HG02943 (cell line): ENCODE measurements around the gene ADM2.

Experiments
- ATAC-seq: cut with Tn5 transposase; IDR thresholded peaks from one replicate; pipeline ENCODE4 v1.9.1; 2021; ENCODE audit warnings: mild to moderate bottlenecking, low read depth, moderate library complexity; ENCODE audit not compliant: unreplicated experiment

Gene ADM2

GRCh38 chr22:50522806-50523438, 41.6 kb downstream of the ADM2 start:
- no peak for ATAC-seq

GRCh38 chr22:50523458-50523805, 42.1 kb downstream of the ADM2 start:
- ATAC-seq: no peak

GRCh38 chr22:50523806-50524675, 42.7 kb downstream of the ADM2 start:
- ATAC-seq: no peak

- ATAC-seq: no peak
Measured at GRCh38 chr22:50524676-50525103, 43.3 kb downstream of the ADM2 start.

- ATAC-seq: peak; percentile 34
Measured at GRCh38 chr22:50525104-50525857, 43.9 kb downstream of the ADM2 start, which contains the start of gene SCO2. Gene SCO2, minus strand, starts transcription at chr22:50525598. Its CDS starts 1,187 bp downstream, at chr22:50524411.

GRCh38 chr22:50525858-50526107, 44.4 kb downstream of the ADM2 start:
- ATAC-seq: peak; percentile 20

GRCh38 chr22:50526108-50526833, 44.9 kb downstream of the ADM2 start:
- peak; percentile 33 for ATAC-seq

- ATAC-seq: no peak
Measured at GRCh38 chr22:50526834-50527801, 45.8 kb downstream of the ADM2 start.

- ATAC-seq: no peak
Measured at GRCh38 chr22:50527921-50528681, 46.8 kb downstream of the ADM2 start.

- ATAC-seq: no peak
Measured at GRCh38 chr22:50528682-50529415, 47.5 kb downstream of the ADM2 start.

- ATAC-seq: no peak
Measured at GRCh38 chr22:50529416-50529896, 48.1 kb downstream of the ADM2 start.

- no peak for ATAC-seq
Measured at GRCh38 chr22:50529897-50530579, 48.7 kb downstream of the ADM2 start, which contains the start of gene TYMP. Gene TYMP, minus strand, starts transcription at chr22:50530012. Its CDS starts 303 bp downstream, at chr22:50529709.

- no peak for ATAC-seq
Measured at GRCh38 chr22:50530580-50530876, 49.2 kb downstream of the ADM2 start.

- ATAC-seq: no peak
Measured at GRCh38 chr22:50530877-50531545, 49.7 kb downstream of the ADM2 start.

GRCh38 chr22:50531546-50531961, 50.2 kb downstream of the ADM2 start:
- ATAC-seq: no peak

GRCh38 chr22:50531962-50532674, 50.8 kb downstream of the ADM2 start:
- ATAC-seq: no peak
